ENCODE results near the gene UBA3. TPM values are rescaled to one million over a fixed set of nuclear protein-coding genes. Genes with fewer than 3 reads are reported as not detected.

UBA3 gene
- total RNA-seq, 1 experiment from 2014 or later = 41.1 TPM

- DNase-seq (ENCODE audit: unreplicated experiment) = no peak
- H3K27me3 Mint-ChIP-seq (ENCODE audit: insufficient read depth, unreplicated experiment) = no peaks in the 10 kb centered on the region
- intact Hi-C loops (cut with micrococcal nuclease) = no loop called here
- H3K36me3 Mint-ChIP-seq (ENCODE audit: insufficient read depth, unreplicated experiment) = no peaks in the 10 kb centered on the region
- no peak overlapping the region for H3K4me3 Mint-ChIP-seq (ENCODE audit: unreplicated experiment)
- H3K27ac Mint-ChIP-seq (ENCODE audit: low read depth, unreplicated experiment) = no peak overlapping the region
- TF ChIP-seq CTCF (IDR thresholded peaks at IDR 0.05; ENCODE audit: unreplicated experiment) = no peak
- H3K4me1 Mint-ChIP-seq (ENCODE audit: insufficient read depth, unreplicated experiment) = no peaks in the 10 kb centered on the region
- POLR2A ChIA-PET = no interaction called here
- BruUV-seq (replicated peaks) = no TSS peak
- CTCF ChIA-PET = interaction anchor here (0.5 to 2.2 kb wide), 6 partner anchors 8 to 180 kb away, joined by 3 to 13 read pairs (median 3); no protein-coding TSS in a partner anchor
- H3K9me3 Mint-ChIP-seq (ENCODE audit: unreplicated experiment) = no peaks in the 10 kb centered on the region
These were observed 46.1 kb upstream of the UBA3 start for GRCh38 chr3:69126216-69126615.

GRCh38 chr3:69122403-69122802 lies 42.2 kb upstream of the UBA3 start, which contains the start of gene LMOD3:
Gene LMOD3, minus strand, starts transcription at chr3:69122595. Its CDS starts 209 bp downstream, at chr3:69122386.
- intact Hi-C loops (cut with micrococcal nuclease) = loop anchor here (5.0 kb wide), 2 partner anchors 35 to 305 kb away; no protein-coding TSS in a partner anchor
- Mint-ChIP-seq H3K4me3 (ENCODE audit: unreplicated experiment) (no peak within 1 kb of the TSS), H3K4me1 (ENCODE audit: insufficient read depth, unreplicated experiment) (no peaks in the 10 kb centered on the region), H3K9me3 (ENCODE audit: unreplicated experiment) (no peaks in the 10 kb centered on the region), H3K36me3 (ENCODE audit: insufficient read depth, unreplicated experiment) (no peaks in the 10 kb centered on the region), H3K27me3 (ENCODE audit: insufficient read depth, unreplicated experiment) (no peaks in the 10 kb centered on the region), H3K27ac (ENCODE audit: low read depth, unreplicated experiment) (no peak within 1 kb of the TSS)
- BruUV-seq (replicated peaks) = no TSS peak
- no peak for TF ChIP-seq CTCF (IDR thresholded peaks at IDR 0.05; ENCODE audit: unreplicated experiment)
- DNase-seq (ENCODE audit: unreplicated experiment) = no peak
- POLR2A ChIA-PET = interaction anchor here (0.8 kb wide), 1 partner anchor 9 kb away, joined by 3 read pairs; no protein-coding TSS in a partner anchor
- CTCF ChIA-PET = interaction anchor here (0.6 to 5.5 kb wide), 7 partner anchors 10 to 550 kb away, joined by 3 to 71 read pairs (median 7); no protein-coding TSS in a partner anchor

GRCh38 chr3:69121950-69122349 lies 41.8 kb upstream of the UBA3 start:
- CTCF ChIA-PET = interaction anchor here (0.6 to 5.5 kb wide), 23 partner anchors 8 to 1626 kb away, joined by 3 to 71 read pairs (median 7); no protein-coding TSS in a partner anchor
- H3K36me3 Mint-ChIP-seq (ENCODE audit: insufficient read depth, unreplicated experiment) = no peaks in the 10 kb centered on the region
- POLR2A ChIA-PET = interaction anchor here (0.8 to 1.2 kb wide), 5 partner anchors 8 to 70 kb away, joined by 3 to 5 read pairs (median 4); partner anchors contain the start of gene TMF1
- H3K27ac Mint-ChIP-seq (ENCODE audit: low read depth, unreplicated experiment) = no peak overlapping the region
- H3K27me3 Mint-ChIP-seq (ENCODE audit: insufficient read depth, unreplicated experiment) = no peaks in the 10 kb centered on the region
- no peaks in the 10 kb centered on the region for H3K4me1 Mint-ChIP-seq (ENCODE audit: insufficient read depth, unreplicated experiment)
- no peaks in the 10 kb centered on the region for H3K9me3 Mint-ChIP-seq (ENCODE audit: unreplicated experiment)
- no peak for TF ChIP-seq CTCF (IDR thresholded peaks at IDR 0.05; ENCODE audit: unreplicated experiment)
- no peak overlapping the region for H3K4me3 Mint-ChIP-seq (ENCODE audit: unreplicated experiment)
- no TSS peak for BruUV-seq (replicated peaks)
- intact Hi-C loops (cut with micrococcal nuclease) = loop anchor here (1.0 to 5.0 kb wide), 5 partner anchors 35 to 549 kb away; no protein-coding TSS in a partner anchor
- DNase-seq (ENCODE audit: unreplicated experiment) = no peak

GRCh38 chr3:69121513-69121912 lies 41.3 kb upstream of the UBA3 start:
- ChIA-PET POLR2A (interaction anchor here (0.7 to 1.2 kb wide), 6 partner anchors 11 to 110 kb away, joined by 3 to 5 read pairs (median 4); partner anchors contain the start of gene TMF1), CTCF (interaction anchor here (0.6 to 5.5 kb wide), 54 partner anchors 9 to 1965 kb away, joined by 3 to 71 read pairs (median 4); no protein-coding TSS in a partner anchor)
- no TSS peak for BruUV-seq (replicated peaks)
- no peak for DNase-seq (ENCODE audit: unreplicated experiment)
- Mint-ChIP-seq H3K4me1 (ENCODE audit: insufficient read depth, unreplicated experiment) (no peaks in the 10 kb centered on the region), H3K27me3 (ENCODE audit: insufficient read depth, unreplicated experiment) (no peaks in the 10 kb centered on the region), H3K4me3 (ENCODE audit: unreplicated experiment) (no peak overlapping the region), H3K9me3 (ENCODE audit: unreplicated experiment) (no peaks in the 10 kb centered on the region), H3K27ac (ENCODE audit: low read depth, unreplicated experiment) (no peak overlapping the region), H3K36me3 (ENCODE audit: insufficient read depth, unreplicated experiment) (no peaks in the 10 kb centered on the region)
- intact Hi-C loops (cut with micrococcal nuclease) = loop anchor here (1.0 to 5.0 kb wide), 5 partner anchors 34 to 550 kb away; no protein-coding TSS in a partner anchor
- TF ChIP-seq CTCF (IDR thresholded peaks at IDR 0.05; ENCODE audit: unreplicated experiment) = no peak

Measured in MCF 10A (cell line).